HG02885 (cell line): ENCODE measurements around the gene ITGA8.

Experiments used
- ATAC-seq: cut with Tn5 transposase; IDR thresholded peaks from one replicate; pipeline ENCODE4 v1.9.1; 2021; ENCODE audit warnings: mild to moderate bottlenecking; ENCODE audit not compliant: unreplicated experiment, poor library complexity

Gene ITGA8

GRCh38 chr10:15474671-15475070 is 245.1 kb downstream of the ITGA8 start:
- no peak for ATAC-seq

GRCh38 chr10:15473396-15473767 is 246.3 kb downstream of the ITGA8 start:
- no peak for ATAC-seq

DNA sequence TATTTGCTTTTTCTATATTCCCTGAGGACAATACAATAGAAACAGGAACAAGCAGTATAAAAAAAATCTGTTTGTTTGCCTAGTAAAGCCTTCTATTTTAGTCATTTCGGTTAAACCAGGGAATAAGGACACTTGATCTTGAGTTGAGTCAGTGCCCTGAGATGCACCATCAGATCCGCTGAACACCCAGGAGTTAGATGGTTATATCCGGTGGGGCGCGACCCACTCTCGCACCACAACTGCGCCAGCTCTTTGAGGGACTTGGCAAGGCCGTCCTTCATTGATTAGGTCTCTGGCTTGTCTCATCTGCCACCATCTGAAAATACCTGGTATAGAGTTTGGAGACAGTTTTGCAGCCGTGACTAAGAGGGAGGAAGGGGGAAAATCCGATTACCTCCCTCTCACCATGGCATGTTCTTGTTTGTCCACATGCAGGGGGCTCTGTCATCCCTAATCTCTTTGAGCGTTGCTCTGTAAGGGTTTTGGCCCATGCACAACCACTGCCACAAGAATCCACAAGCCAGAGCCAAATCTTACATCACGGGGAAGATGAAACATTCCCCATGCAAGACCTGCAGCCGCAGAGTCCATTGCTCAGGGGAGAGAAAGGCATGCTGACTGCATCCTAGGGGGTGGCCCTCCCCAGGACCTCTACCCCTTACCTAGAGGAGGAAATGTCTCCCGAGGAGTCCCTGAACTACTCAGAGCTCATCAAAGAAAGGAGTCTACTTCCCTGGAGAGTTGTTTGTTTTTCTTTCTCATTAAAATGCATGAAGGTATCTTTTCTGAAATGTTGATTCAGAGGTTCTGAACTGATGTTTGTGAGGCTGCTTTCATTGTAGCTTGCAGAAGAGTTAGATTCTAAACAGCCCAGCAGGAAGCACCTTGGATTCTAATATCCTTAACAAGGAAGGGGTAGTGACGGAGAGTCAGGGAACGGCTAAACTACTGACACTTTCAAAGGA is 247.0 kb downstream of the ITGA8 start:
- no peak for ATAC-seq

GRCh38 chr10:15472008-15472407 is 247.7 kb downstream of the ITGA8 start:
- no peak for ATAC-seq

- no peak for ATAC-seq
These were observed 250.6 kb downstream of the ITGA8 start for GRCh38 chr10:15469111-15469510.

- no peak for ATAC-seq
These were observed 255.3 kb downstream of the ITGA8 start for GRCh38 chr10:15464381-15464780.
